ENCODE results near the gene TTC32. TPM values are rescaled to one million over a fixed set of nuclear protein-coding genes. Genes with fewer than 3 reads are reported as not detected.

TTC32 gene
- total and polyA plus RNA-seq, 2 donors (not counting 3 experiments of a cell fraction or from before 2014, with no cell fraction given) = 8.8 to 9.4 TPM

- POLR2A ChIA-PET = interaction anchor here (0.6 kb wide), 1 partner anchor 68 kb away, joined by 3 read pairs; no protein-coding TSS in a partner anchor
- dilution Hi-C loops (cut with MboI; ENCODE audit: extremely low pct_ligation_motif_present, low sequenced_read_pairs) = no loop called here
- intact Hi-C loops (cut with micrococcal nuclease) = no loop called here
Observed at GRCh38 chr2:19865151-19865550, 36.6 kb downstream of the TTC32 start.

More at GRCh38 chr2:19865151-19865550, 36.6 kb downstream of the TTC32 start:
- Histone ChIP-seq H3K4me1 (ENCODE audit: control insufficient read depth, extremely low read depth, insufficient read depth, low read length) (peaks cover 5% of the 10 kb centered on the region), H3K4me2 (ENCODE audit: insufficient read depth, low read length) (no peak overlapping the region), H3K27me3 (ENCODE audit: control insufficient read depth in 2 of 2, insufficient read depth in 2 of 2, low read length in 2 of 2) (no peaks in the 10 kb centered on the region), H3K36me3 (ENCODE audit: control insufficient read depth in 2 of 2, extremely low read depth in 1 of 2, insufficient read depth in 2 of 2, low read length in 2 of 2) (no peaks in the 10 kb centered on the region), H4K20me1 (replicated peaks; ENCODE audit: control insufficient read depth, extremely low read depth, insufficient read depth, low read length) (no peaks in the 10 kb centered on the region), H3K9me3 (replicated peaks; ENCODE audit: control insufficient read depth, insufficient read depth, low read length) (no peaks in the 10 kb centered on the region), H3K9me1 (replicated peaks; ENCODE audit: control insufficient read depth, extremely low read depth, insufficient read depth, low read length) (no peaks in the 10 kb centered on the region), H3K79me2 (ENCODE audit: control insufficient read depth, insufficient read depth, low read length) (no peaks in the 10 kb centered on the region), H3K9ac (replicated peaks; ENCODE audit: extremely low read depth, insufficient read depth, low read length) (no peak overlapping the region), H3K4me3 (replicated peaks in 1 of 3; ENCODE audit: insufficient read depth in 1 of 3, low read depth in 1 of 3, low read length in 3 of 3) (no peak overlapping the region), H3K27ac (ENCODE audit: insufficient read depth, low read depth, low read length) (no peak overlapping the region), H2AFZ (ENCODE audit: low read depth, low read length) (no peak overlapping the region)
- BruUV-seq (replicated peaks) = no TSS peak
- CTCF ChIA-PET = interaction anchor here (0.7 to 4.1 kb wide), 4 partner anchors 495 to 1429 kb away, joined by 3 to 50 read pairs (median 4); no protein-coding TSS in a partner anchor
- TF ChIP-seq MAX (IDR thresholded peaks at IDR 0.05; ENCODE audit: insufficient read depth, insufficient read length) = no peak
- TF ChIP-seq JUN (IDR thresholded peaks at IDR 0.05; ENCODE audit: borderline replicate concordance, insufficient read depth, insufficient read length, low read depth) = no peak
- no peak for TF ChIP-seq FOS (IDR thresholded peaks at IDR 0.05; ENCODE audit: borderline replicate concordance, insufficient read depth, low read length)
- TF ChIP-seq GATA2 (IDR thresholded peaks at IDR 0.05; ENCODE audit: insufficient read depth, insufficient read length, low read depth, low read length) = no peak
- TF ChIP-seq POLR2AphosphoS5 (IDR thresholded peaks at IDR 0.05; ENCODE audit: insufficient read depth, low read depth, low read length) = no peak
- TF ChIP-seq POLR2A (IDR thresholded peaks at IDR 0.05; ENCODE audit: low read depth, low read length) = no peak
- TF ChIP-seq MYC (IDR thresholded peaks at IDR 0.05; ENCODE audit: low read depth, low read length) = no peak
- TF ChIP-seq EZH2 (IDR thresholded peaks at IDR 0.05; ENCODE audit: borderline replicate concordance, low read depth, low read length, severe bottlenecking) = no peak
- no peak for TF ChIP-seq CTCF (IDR thresholded peaks at IDR 0.05; ENCODE audit: extremely low read depth in 1 of 2, insufficient read depth in 1 of 2, low read depth in 1 of 2, low read length in 2 of 2)
- FAIRE-seq = no peak
- no peak for DNase-seq (ENCODE audit: low read depth, low spot score)

All from endothelial cell of umbilical vein (primary cell).